Nephron progenitor cell (in vitro differentiated cells): Measurements from ENCODE around the gene POLR3K.

Source experiments
- DNase-seq: peaks from one replicate; pipeline ENCODE4 v3.0.0; 2021
- H3K27ac Mint-ChIP-seq: 2 replicates; pipeline ENCODE4 v1.8.0; 2021; ENCODE audit warnings: mild to moderate bottlenecking, moderate library complexity, mixed read lengths
- H3K27me3 Mint-ChIP-seq: 2 replicates; pipeline ENCODE4 v1.8.0; 2021; ENCODE audit warnings: mild to moderate bottlenecking, low read depth, mixed read lengths; ENCODE audit not compliant: poor library complexity
- H3K36me3 Mint-ChIP-seq: 2 replicates; pipeline ENCODE4 v1.8.0; 2021; ENCODE audit warnings: low read depth, mixed read lengths
- H3K4me1 Mint-ChIP-seq: 2 replicates; pipeline ENCODE4 v1.8.0; 2021; ENCODE audit warnings: mixed read lengths
- H3K4me3 Mint-ChIP-seq: 2 replicates; pipeline ENCODE4 v1.8.0; 2021; ENCODE audit warnings: mild to moderate bottlenecking, moderate library complexity, mixed read lengths
- H3K9me3 Mint-ChIP-seq: 2 replicates; pipeline ENCODE4 v1.8.0; 2021; ENCODE audit warnings: mild to moderate bottlenecking, moderate library complexity, mixed read lengths
- CTCF ChIP-seq: fragments of 200-600 bp; sonication (generic); IDR thresholded peaks from 2 replicates; pipeline ENCODE4 v1.5.0; 2021; ENCODE audit warnings: antibody characterized with exemption

POLR3K gene

GRCh38 chr16:60166-60565, 6.8 kb upstream of the POLR3K start:
- Mint-ChIP-seq H3K4me3 (no peak overlapping the region), H3K9me3 (no peaks in the 10 kb centered on the region), H3K27me3 (no peaks in the 10 kb centered on the region), H3K4me1 (peaks cover 10% of the 10 kb centered on the region), H3K27ac (no peak overlapping the region), H3K36me3 (peaks cover 27% of the 10 kb centered on the region)
- no peak for DNase-seq
- no peak for TF ChIP-seq CTCF

GRCh38 chr16:59440-60059, 6.1 kb upstream of the POLR3K start:
- DNase-seq = no peak
- H3K36me3 Mint-ChIP-seq = peaks cover 27% of the 10 kb centered on the region
- no peaks in the 10 kb centered on the region for H3K9me3 Mint-ChIP-seq
- no peaks in the 10 kb centered on the region for H3K27me3 Mint-ChIP-seq
- no peak for TF ChIP-seq CTCF
- H3K4me1 Mint-ChIP-seq = peaks cover 14% of the 10 kb centered on the region
- no peak overlapping the region for H3K4me3 Mint-ChIP-seq
- H3K27ac Mint-ChIP-seq = no peak overlapping the region

GRCh38 chr16:58491-59439, 5.4 kb upstream of the POLR3K start:
- no peaks in the 10 kb centered on the region for H3K27me3 Mint-ChIP-seq
- peak overlapping the region; percentile 70 for H3K27ac Mint-ChIP-seq
- no peak for DNase-seq
- no peak for TF ChIP-seq CTCF
- peaks cover 21% of the 10 kb centered on the region for H3K4me1 Mint-ChIP-seq
- H3K36me3 Mint-ChIP-seq = peaks cover 27% of the 10 kb centered on the region
- H3K9me3 Mint-ChIP-seq = no peaks in the 10 kb centered on the region
- H3K4me3 Mint-ChIP-seq = no peak overlapping the region

- peaks cover 31% of the 10 kb centered on the region for H3K36me3 Mint-ChIP-seq
- H3K27ac Mint-ChIP-seq = peak overlapping the region; percentile 70
Observed at GRCh38 chr16:57711-58110, 4.3 kb upstream of the POLR3K start.

GRCh38 chr16:56231-56927, 3.0 kb upstream of the POLR3K start:
- H3K4me1 Mint-ChIP-seq = peaks cover 31% of the 10 kb centered on the region
- peak overlapping the region; percentile 39 for H3K4me3 Mint-ChIP-seq
- H3K27ac Mint-ChIP-seq = peak overlapping the region; percentile 8
- H3K9me3 Mint-ChIP-seq = no peaks in the 10 kb centered on the region
- no peak for TF ChIP-seq CTCF
- H3K27me3 Mint-ChIP-seq = no peaks in the 10 kb centered on the region
- no peak for DNase-seq
- peaks cover 39% of the 10 kb centered on the region for H3K36me3 Mint-ChIP-seq

More at GRCh38 chr16:57711-58110, 4.3 kb upstream of the POLR3K start:
- Mint-ChIP-seq H3K27me3 (no peaks in the 10 kb centered on the region), H3K9me3 (no peaks in the 10 kb centered on the region), H3K4me3 (no peak overlapping the region), H3K4me1 (peaks cover 26% of the 10 kb centered on the region)
- DNase-seq = no peak
- no peak for TF ChIP-seq CTCF
